Right lobe of liver (tissue), 4 donors: ENCODE results near the gene ENTHD1.

Experiments
- POLR2A ChIP-seq: fragments of 450-650 bp; IDR thresholded peaks from one replicate; pipeline ENCODE4 v1.6.1; 2017; ENCODE audit warnings: antibody characterized with exemption, mild to moderate bottlenecking
- TF ChIP-seq, protein P1 (sequence below), 4 donors: fragments of 200-600 bp in 3 of 4; fragments of 450-650 bp in 1 of 4; IDR thresholded peaks; one replicate each; pipeline versions ENCODE4 v1.5.1 to v1.8.0; 2016 to 2022; ENCODE audit warnings: antibody characterized with exemption in 4 of 4, mild to moderate bottlenecking in 2 of 4
- donor health status: DM: no; HTN: no; CAD: no.
- donor health status: DM: no; HTN: no; CAD: no.
- donor health status: DM: no; HTN: yes; CAD: no.

DNA sequence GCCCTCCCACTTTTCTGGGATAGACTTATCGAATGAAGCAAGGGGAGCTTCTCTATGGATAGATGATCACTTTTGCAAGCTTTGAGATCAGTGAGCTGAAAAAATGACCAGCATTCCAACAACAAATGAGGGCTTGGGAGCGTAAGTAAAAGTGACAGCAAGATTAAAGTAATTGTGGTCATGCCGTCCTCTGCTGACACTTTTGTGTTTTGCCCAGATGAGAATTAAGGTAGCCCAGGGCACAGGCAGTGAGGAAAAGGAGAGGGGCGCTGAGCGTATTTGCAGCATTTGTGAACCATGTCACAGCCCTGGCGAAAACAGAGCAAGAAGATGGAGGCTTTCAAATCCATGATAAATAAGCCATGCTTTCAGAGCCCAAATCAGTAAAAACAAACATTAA, 42.1 kb upstream of the ENTHD1 start:
- TF ChIP-seq POLR2A = no peak
- TF ChIP-seq, protein P1, sequence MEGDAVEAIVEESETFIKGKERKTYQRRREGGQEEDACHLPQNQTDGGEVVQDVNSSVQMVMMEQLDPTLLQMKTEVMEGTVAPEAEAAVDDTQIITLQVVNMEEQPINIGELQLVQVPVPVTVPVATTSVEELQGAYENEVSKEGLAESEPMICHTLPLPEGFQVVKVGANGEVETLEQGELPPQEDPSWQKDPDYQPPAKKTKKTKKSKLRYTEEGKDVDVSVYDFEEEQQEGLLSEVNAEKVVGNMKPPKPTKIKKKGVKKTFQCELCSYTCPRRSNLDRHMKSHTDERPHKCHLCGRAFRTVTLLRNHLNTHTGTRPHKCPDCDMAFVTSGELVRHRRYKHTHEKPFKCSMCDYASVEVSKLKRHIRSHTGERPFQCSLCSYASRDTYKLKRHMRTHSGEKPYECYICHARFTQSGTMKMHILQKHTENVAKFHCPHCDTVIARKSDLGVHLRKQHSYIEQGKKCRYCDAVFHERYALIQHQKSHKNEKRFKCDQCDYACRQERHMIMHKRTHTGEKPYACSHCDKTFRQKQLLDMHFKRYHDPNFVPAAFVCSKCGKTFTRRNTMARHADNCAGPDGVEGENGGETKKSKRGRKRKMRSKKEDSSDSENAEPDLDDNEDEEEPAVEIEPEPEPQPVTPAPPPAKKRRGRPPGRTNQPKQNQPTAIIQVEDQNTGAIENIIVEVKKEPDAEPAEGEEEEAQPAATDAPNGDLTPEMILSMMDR (IDR thresholded peaks at IDR 0.05) = no peak
